G401 (cell line): ENCODE results near the gene PTH2R. TPM values are rescaled to one million over a fixed set of nuclear protein-coding genes. Genes with fewer than 3 reads are reported as not detected.
"Not testable (repeated sequence)": the region's sequence is repeated elsewhere in the genome, so short reads cannot be mapped to it uniquely, and the experiment has no call there.

Experiments used
- DNase-seq: peaks from one replicate; pipeline ENCODE4 v3.0.0-alpha.2; 2015; ENCODE audit warnings: low spot score
- in situ Hi-C: cut with HindIII; loops from 2 replicates; pipeline ENCODE4 v1.10.0; 2016; ENCODE audit warnings: low sequenced_read_pairs, mixed read lengths
- total RNA-seq: library from RNA; depleted of rRNA; stranded (reverse); fragments of >200 nt; shearing (Covaris generic); gene quantifications from 2 replicates; pipeline ENCODE4 v1.2.3, GENCODE V29; 2014

Gene PTH2R
- total RNA-seq, 1 experiment from 2014 or later, result 0.54 TPM

DNA sequence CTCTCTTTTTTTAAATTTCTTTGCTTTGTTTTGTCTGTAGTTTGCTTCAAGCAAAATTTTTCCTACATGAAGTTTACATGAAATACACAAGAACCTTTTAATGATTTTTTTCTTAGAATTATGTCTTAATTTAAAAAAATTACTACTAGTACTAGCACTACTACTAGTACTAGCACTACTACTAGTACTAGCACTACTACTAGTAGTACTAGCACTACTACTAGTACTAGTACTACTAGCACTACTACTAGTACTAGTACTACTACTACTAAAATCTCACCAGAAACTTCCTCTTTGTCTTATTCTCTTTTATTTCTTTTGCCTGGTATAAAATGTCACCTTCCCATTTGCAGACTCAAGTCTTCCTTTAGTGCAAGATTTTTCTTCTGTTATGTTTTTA, 71.1 kb downstream of the PTH2R start:
- DNase-seq, result no peak
- in situ Hi-C loops, result no loop called here

DNA sequence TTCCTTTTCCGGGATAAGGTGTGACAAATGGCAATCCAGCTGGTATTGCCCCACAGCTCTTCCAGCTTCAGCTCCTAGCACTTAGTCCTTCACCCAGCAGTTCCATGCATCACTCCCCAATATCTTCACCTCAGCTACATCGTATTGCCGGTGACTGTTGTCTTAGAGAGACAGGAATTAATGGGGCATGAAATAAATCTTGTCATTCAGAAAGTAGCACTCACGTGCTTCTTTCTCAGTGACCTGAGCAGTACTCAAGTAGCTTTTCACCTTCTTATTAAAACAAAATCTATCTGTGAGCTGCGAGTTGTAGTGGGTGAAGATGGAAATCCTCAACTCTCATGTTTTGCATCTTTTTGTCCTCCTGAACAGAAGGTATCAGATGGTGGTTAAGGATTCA, 72.8 kb downstream of the PTH2R start:
- DNase-seq, result no peak
- in situ Hi-C loops, result no loop called here

DNA sequence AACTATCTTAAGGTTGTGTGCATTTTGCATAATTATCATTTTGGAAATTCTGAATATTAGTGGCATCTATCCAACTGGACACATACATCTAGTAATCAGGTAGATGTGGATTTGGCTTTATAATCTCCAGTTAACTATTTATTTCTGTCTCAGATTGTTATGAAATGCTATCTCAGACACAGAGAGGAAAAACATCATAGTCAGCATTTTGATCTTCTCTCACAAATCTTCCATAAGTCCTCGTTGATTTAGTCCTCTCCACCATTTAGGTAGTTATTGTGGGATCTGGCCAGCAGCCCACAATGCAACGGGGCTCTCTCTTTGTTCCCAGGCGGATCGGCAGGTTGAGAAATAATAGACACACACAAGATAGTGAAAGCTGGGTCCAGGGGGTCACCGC, 75.4 kb downstream of the PTH2R start:
- in situ Hi-C loops, DNase-seq: not testable (repeated sequence)

DNA sequence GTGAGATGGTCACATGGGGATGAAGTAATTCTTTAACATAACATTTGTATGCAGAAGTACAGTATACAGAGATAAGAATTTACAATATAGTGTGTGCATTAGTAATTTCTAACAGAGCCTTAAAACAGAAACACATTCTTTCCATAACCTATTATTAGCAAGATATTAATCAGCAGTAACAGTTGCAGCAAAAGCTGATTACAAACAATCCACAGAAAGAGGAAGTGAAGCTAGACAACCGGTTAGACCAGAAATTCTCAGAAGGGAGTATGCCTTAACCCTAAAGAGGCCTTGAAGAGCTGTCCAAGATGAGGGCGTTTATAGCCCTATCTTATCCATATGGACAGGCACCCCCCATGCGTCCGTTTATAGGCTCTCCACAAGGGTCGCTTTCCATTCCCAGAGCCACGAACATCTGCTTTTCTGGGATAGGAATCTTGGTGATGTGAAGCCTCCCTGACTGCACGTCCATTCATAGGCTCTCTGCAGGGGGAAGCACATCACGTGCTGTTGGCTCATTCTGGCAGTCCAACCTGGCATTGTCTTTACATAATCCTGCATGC, 75.9 kb downstream of the PTH2R start:
- DNase-seq, in situ Hi-C loops: not testable (repeated sequence)

DNA sequence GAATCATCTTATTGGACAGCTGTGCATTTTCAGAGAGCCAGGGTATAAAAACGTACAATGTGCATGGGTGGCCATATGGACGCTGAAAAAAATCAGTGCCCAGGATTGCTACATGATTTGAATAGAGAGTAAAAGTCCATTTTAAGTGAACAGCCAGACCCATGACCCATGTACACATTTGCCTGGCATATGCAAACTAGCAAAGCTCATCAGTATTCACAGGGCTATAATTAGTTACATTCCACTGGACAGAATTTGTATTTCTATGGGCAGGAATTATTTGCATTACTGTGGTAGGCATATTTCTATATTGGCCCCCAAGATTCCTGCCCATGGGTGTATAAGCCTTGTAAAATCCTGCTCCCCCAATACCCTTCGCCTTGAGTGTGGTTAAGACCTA, 78.8 kb downstream of the PTH2R start:
- DNase-seq, result no peak
- in situ Hi-C loops, result no loop called here

DNA sequence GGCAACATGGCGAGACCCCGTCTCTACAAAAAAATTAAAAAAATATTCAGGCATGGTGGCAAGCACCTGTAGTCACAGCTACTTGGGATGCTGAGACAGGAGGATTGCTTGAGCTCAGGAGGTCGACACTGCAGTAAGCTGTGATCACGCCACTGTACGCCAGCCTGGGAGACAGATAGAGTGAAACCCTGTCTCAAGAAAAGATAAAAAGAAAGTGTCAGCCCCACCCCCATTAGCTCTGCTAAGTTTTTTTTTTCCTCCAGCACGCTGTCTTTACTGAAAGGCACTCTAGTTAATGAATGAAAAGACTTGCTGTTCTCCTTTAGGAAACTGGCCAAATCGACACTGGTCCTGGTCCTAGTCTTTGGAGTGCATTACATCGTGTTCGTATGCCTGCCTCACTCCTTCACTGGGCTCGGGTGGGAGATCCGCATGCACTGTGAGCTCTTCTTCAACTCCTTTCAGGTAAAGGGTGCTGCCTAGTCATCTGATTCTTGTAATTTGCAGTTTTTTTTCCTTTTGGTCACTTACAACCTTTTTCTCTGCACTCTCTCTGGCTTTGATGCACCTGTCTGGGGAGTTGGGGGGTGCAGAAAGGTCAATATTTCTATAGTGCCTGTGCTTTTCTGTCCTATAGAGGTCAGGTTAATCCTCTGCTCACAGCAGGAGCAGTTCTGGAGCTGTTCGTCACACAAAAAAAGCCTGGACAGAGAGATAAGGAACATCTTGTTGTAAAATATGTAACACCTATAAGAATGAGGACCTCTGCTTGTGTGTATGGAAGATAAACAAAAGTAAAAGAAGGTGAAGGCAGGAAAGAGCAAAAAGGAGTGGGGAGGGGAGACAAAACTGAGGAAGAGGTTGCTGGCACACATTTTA, 82.3 kb downstream of the PTH2R start:
- DNase-seq, result no peak
- in situ Hi-C loops, result no loop called here

DNA sequence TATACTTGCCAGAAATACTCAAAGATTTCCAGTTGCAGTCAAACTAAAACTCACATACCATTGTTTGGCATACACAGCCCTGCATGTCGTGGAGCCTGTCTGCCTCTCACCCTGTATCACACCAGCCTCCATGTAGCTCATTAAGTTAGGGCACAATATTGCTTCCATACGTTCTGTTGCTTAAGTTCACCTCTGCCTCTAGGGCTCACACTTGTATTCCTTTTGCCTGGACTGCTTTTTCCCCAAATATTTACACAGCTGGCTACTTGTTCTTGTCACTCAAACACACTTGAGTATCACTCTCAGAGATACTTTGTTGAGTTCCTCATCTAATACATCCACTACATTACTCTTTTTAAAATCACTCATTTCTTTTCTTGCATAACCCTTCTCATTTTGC, 83.1 kb downstream of the PTH2R start:
- in situ Hi-C loops, result no loop called here
- DNase-seq, result no peak

DNA sequence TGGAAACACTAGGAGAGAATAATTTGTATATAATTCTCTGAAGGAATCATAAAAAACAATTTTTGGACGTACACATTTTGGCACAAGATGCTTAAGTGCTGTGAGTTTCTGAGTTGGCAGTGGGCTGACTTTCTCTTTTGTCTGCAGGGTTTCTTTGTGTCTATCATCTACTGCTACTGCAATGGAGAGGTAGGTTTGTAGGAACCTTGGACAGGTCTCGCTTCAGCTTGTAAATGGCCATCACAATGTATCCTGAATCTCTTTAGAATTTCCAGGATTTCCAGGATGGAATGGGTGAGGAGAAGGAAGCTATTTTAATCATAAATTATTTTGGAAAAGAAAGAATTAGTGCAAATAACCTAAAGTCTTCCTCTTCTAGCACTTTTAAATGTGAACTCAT, 83.9 kb downstream of the PTH2R start:
- in situ Hi-C loops, result no loop called here
- DNase-seq, result no peak

DNA sequence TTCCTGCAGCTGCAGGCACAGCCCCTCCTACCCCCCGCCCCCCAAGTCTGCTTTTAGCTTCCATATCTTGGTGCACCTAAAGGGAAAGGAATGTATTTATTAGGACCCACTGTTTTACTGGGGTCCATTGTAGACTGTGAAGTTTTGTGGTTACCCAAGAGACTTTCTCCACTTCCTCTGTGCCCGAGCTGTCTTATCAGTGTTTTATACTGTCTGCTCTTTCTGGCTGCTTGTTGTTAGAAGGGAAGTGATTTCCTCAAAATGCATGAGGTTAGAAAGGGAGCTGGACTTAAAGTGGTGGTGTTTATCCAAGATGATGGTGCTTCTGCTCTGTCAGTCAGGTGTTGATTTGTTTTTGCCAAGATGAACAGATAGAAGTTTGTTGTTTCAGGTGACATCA, 85.0 kb downstream of the PTH2R start:
- DNase-seq, result no peak
- in situ Hi-C loops, result no loop called here

DNA sequence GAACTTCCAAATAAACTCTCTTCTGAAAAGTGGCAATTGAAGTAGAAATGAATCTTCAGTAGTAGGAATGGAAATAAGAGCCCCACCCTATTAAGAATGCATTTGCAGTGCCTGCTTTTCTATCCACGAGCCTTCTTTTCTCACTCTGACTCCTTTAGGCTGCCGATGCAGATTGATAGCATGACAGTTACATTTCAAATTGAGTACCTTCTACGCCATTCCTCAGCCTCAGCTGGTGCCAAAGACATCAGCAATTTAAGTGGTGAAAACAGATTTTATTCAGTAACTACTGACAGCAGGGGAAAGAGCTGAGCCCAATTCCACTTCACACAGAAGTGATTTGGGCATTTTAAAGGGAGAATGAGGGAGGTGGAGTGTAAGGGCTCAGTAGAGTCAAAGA, 85.5 kb downstream of the PTH2R start:
- in situ Hi-C loops, result no loop called here

DNA sequence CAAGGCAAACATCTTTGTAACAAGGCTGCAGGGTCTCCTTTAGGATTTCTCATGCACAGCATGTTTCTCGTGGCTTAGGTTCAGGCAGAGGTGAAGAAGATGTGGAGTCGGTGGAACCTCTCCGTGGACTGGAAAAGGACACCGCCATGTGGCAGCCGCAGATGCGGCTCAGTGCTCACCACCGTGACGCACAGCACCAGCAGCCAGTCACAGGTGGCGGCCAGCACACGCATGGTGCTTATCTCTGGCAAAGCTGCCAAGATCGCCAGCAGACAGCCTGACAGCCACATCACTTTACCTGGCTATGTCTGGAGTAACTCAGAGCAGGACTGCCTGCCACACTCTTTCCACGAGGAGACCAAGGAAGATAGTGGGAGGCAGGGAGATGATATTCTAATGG, 86.6 kb downstream of the PTH2R start:
- DNase-seq, result no peak
- in situ Hi-C loops, result no loop called here

More for the DNA sequence above, 85.5 kb downstream of the PTH2R start:
- no peak for DNase-seq

DNA sequence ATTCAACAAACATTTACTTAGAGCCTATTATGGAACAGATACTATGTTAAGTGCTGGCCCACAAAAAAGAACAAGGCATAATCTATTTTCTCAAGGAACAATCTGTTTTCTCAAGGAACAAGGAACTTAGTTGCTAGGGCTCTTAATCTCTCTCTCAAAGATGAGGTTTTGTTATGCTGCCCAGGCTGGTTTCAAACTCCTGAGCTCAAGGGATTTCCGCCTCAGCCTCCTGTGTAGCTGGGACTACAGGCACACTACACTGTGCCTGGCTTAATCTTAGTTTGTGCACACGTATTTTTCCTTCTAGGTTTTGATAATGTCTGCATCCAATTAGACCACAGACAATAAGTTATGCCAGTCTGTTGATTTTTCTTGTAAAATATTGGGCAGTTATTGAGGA, 89.5 kb downstream of the PTH2R start:
- no peak for DNase-seq
- in situ Hi-C loops, result no loop called here

DNA sequence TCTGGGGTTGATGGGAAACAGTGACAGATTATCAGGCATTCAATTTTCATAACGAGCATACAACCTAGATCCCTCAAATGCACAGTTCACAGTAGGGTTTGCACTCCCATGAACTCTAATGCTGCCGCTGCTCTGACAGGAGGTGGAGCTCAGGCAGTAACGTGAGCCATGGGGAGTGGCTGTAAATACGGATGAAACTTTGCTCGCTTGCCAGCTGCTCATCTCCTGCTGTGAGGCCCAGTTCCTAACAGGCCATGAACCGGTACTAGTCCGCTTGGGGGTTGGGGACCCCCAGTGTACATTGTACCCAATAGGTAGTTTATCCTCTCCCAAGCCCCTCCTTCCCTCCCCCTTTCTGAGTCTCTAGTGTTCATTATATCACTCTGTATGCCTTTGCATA, 94.6 kb downstream of the PTH2R start:
- in situ Hi-C loops, result no loop called here
- no peak for DNase-seq

DNA sequence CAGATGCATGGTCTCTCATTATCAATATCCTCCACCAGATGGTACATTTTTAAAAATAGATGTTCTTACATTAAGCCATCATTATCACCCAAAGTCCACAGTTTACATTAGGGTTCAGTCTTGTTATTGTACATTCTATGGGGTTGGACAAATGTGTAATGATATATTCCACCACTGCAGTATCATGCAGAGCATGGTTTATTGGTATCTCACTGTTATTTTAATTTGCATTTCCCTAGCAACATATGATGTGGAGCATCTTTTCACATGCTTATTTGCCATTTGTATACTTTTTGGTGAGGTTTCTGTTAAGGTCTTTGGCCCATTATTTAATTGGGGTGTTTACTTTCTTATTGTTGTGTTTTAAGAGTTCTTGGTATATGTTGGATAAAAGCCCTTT, 95.7 kb downstream of the PTH2R start:
- in situ Hi-C loops, result no loop called here
- DNase-seq, result no peak

DNA sequence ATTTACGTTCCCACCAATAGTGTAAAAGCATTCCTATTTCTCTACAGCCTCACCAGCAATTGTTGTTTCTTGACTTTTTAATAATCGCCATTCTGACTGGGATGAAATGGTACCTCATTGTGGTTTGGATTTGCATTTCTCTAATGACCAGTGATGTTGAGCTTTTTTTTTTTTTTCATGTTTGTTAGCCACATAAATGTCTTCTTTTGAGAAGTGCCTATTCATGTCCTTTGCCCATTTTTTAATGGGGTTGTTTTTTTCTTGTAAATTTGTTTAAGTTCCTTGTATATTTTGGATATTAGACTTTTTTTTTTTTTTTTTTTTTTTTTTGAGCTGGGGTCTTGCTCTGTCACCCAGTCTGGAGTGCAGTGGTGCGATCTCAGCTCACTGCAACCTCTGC, 98.8 kb downstream of the PTH2R start:
- in situ Hi-C loops, DNase-seq: not testable (repeated sequence)

DNA sequence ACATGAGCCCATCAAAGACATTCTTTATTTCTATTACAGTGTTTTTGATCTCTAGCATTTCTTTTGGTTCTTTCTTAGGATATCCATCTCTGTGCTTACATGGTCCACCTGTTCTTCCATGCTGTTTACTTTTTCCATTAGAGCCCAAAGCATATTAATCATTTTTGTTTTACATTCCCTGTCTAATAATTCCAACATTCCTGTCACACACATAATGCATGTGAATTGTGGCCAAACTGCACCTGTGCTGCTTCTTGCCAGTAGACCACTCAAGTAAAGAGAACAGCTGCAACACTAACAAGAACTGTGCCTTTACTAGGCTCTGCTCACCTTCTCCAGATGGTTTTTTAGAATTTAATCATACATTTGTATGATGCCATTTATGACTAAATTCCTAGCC, 103.0 kb downstream of the PTH2R start:
- in situ Hi-C loops, result no loop called here
- no peak for DNase-seq

DNA sequence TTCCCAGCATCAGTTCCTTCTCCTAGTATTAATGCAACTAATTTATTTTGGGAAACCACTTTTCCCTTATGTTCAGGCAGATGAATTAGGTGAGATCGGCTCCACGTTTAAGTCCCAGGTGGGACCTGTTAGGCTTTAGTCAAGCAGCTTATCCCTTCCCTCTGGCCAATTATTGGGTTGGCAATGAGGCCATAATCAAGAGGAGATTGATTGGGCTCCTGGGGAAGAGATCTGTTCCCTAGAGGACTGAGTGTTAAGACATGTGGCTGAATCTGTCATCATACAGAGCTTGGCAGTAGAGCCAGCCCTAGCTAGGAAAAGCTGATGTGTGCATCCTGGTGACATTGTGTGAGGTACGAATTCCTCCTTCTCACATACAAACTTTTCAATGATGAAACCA, 104.4 kb downstream of the PTH2R start:
- in situ Hi-C loops, result no loop called here
- DNase-seq, result no peak

DNA sequence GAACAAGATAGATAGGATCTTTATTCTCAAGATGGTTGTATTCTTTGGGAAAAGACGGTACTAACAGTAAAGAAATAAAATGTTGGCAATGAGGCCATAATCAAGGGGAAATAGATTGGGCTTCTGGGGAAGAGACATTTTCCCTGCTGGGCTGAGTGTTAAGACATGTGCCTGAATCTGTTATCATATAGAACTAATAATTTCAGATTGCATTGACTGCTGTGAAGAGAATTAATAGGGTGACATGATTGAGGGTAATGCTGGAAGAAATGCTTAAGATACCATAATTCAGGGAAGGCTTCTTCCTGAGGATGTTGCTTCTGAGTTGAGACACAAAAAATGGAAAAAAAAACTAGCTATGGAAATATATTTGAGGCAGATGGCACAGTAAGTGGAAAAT, 105.0 kb downstream of the PTH2R start:
- in situ Hi-C loops, result no loop called here
- DNase-seq, result no peak

DNA sequence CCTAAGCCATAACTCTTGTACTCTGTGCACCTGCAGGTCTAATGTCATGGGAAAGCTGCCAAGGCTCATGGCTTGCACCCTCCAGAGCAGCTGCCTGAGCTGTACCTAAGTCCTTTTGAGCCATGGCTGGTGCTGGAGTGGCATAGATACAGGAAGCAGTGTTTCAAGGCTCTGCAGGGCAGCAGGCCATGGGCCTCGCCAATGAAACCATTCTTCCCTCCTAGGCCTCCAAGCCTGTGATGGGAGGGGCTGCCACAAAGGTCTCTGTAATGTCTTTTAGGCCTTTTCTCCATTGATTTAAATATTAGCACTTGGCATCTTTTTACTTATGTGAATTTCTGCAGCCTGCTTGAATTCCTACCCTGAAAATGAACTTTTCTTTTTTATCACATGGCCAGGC, 108.5 kb downstream of the PTH2R start:
- DNase-seq, result no peak
- in situ Hi-C loops, result no loop called here

DNA sequence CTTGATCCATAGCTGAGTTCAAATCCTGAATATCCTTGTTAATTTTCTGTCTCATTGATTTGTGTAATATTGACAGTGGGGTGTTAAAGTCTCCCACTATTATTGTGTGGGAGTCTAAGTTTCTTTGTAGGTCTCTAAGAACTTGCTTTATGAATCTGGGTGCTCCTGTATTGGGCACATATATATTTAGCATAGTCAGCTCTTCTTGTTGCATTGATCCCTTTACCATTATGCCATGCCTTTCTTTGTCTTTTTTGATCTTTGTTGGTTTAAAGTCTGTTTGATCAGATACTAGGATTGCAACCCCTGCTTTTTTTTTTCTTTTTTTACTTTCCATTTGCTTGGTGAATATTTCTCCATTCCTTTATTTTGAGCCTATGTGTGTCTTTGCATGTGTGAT, 116.5 kb downstream of the PTH2R start:
- DNase-seq, in situ Hi-C loops: not testable (repeated sequence)

DNA sequence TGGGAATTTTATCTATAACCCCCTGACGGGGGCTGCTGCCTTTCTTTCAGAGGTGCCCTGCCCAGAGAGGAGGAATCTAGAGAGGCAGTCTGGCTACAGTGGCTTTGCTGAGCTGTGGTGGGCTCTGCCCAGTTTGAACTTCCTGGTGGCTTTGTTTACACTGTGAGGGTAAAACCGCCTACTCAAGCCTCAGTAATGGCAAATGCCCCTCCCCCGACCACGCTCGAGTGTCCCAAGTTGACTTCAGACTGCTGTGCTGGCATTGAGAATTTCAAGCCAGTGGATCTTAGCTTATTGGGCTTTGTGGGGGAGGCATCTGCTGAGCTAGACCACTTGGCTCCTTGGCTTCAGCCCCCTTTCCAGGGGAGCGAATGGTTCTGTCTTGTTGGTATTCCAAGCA, 118.6 kb downstream of the PTH2R start:
- DNase-seq, in situ Hi-C loops: not testable (repeated sequence)
